ENCODE data around the gene KCNJ10. TPM values are rescaled to one million over a fixed set of nuclear protein-coding genes. Genes with fewer than 3 reads are reported as not detected.

Gene KCNJ10
- polyA plus RNA-seq, 4 donors, result 1.0 to 29.7 (median 25.0) TPM

DNA sequence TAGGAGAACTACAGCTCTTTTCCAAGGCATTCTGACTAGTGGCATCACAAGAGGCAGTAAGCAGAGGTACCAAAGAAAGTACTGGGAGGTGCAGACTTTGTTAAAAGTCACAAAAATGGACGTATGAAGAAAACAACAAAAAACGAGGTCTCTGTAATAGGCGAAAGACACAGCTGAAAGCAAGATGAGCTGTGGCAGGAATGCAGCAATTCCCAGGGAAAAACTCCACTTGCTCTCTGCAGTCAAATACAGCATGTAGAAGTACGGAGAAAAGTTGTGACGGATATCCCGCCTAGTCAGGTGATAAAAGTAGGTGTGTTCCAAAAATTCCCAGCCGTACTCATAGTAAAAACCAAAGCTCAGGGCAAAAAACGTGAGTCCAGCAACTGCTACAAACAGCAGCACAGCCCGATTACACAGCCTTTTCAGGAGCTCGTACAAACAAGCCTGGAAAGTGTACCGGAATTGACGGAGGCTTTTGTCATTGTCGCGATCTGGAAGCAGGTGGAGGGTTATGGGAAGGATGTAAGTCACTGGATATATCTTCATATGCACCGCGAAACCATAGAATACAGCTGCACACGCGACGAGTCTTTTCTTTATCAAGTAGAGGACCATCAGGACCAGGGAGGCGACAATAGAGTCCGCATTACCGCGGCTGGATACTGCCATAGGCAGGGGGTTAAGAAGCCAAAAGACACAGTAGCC, 39.1 kb downstream of the KCNJ10 start:
- DNase-seq (ENCODE audit: low read depth in 4 of 4, low spot score in 3 of 4), result no peak

GRCh38 chr1:160028426-160028825, 41.5 kb downstream of the KCNJ10 start:
- DNase-seq (ENCODE audit: low read depth in 4 of 4, low spot score in 3 of 4), result no peak

GRCh38 chr1:160025314-160025713, 44.6 kb downstream of the KCNJ10 start:
- no peak for DNase-seq (ENCODE audit: low read depth in 4 of 4, low spot score in 3 of 4)

GRCh38 chr1:160024195-160024905, 45.6 kb downstream of the KCNJ10 start:
- DNase-seq (ENCODE audit: low read depth in 4 of 4, low spot score in 3 of 4), result no peak

DNA sequence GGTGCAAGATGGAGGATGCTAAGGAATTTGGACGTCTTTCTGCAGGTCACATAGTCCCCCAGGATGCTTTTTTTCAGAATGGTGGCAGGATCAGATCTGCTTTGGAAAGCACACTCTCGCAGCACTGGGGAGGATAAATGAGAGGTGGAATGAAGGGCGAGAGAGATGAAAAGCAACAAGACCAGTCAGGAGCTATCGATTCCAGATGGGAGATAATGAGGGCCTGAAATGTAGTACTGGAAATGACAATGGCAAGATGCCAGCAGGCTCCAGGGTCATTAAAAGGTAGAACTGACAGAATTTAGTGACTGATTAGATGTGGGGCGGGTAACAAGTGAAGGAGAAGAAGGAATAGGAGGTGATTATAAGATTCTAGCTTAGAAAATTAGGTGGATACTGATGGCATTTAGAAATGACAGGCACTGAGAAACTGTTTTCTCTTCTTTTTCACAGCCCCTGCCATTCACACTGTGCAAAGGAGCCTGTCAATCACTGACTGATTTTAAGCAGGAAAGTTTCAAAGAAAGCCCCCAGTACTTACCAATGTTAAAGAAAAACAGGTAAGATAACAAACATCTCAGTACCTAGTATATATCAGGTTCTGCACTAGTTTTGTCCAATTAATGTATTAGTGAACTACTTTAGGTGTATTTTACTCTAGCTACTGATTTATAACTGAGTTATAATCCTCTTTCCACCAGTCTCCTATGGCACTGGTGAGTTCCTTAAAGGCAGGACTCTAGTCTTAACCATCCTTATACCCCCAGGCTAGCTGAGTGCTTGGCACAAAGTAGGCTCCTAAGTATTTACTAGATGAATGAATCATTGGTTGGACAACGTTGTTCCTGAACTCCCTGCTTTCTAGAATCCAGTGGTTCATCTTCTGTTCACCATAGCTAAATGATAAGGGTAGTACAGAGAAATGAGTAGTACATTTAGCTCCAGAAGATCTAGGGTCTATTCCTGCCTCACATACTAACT, 47.3 kb downstream of the KCNJ10 start:
- no peak for DNase-seq (ENCODE audit: low read depth in 4 of 4, low spot score in 3 of 4)

DNA sequence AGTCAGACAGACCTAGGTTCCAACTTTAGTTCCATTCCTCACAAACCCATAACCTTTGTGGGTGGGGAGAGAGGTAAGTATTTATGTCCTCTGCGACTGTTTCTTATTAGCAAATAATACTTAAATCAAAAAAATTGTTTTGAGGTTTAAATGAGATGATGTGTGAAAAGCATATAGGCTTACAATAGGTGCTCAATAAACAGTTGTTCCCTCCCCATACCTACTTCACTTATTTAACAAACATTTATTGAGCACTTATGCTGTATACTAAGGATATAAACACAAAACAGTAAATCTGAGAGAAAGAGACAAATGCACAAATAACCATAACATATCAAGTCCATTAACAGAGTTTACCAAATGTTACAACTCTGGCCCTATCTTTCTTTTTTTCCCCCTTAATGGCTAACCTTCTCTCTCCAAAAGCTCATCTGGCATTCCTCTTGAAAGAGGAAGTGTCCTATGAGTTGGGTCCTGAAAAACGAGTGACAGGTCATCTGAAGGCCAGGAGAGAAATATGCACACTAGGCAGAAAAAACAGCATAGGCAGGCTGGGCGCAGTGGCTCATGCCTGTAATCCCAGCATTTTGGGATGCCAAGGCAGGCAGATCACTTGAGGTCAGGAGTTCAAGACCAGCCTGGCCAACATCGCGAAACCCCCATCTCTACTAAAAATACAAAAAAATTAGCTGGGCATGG, 48.4 kb downstream of the KCNJ10 start:
- no peak for DNase-seq (ENCODE audit: low read depth in 4 of 4, low spot score in 3 of 4)

DNA sequence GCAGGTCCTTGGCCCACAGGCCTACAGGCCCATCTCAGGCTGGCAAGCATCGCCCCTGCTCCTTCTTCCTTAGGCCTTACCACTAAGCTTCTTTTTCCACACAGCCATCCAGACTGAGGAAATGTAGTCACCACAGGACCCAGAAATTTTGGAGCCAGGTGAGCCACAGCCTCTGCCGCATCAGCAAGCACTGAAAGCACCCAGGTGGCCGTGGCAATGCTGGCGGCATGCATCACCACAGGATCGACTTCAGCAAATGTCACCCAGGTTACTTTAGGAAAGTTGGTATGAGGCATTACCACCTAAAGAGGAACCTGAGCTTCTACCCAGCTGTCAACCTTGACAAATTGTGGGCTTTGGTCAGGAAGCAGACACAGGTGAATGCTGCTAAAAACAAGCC, 49.8 kb downstream of the KCNJ10 start:
- DNase-seq (ENCODE audit: low read depth in 4 of 4, low spot score in 3 of 4), result no peak

DNA sequence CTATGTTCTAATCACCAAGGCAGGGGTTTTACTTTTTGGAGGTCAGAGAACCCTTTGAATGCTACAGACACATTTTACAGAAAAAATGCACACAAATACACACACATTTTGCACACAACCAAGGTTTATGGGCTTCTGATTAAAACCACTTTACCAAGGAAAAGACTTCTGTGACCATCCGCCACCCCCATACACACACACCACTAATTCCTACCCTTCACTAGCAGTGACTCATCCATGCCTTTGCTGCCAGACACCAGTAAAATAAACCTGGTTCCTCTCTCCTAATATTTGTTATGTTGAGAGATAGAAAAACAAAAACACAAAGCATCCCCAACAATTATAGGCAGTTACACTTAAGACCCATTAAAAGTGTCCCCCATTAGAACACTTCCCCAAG, 51.1 kb downstream of the KCNJ10 start:
- DNase-seq (ENCODE audit: low read depth in 4 of 4, low spot score in 3 of 4), result no peak

DNA sequence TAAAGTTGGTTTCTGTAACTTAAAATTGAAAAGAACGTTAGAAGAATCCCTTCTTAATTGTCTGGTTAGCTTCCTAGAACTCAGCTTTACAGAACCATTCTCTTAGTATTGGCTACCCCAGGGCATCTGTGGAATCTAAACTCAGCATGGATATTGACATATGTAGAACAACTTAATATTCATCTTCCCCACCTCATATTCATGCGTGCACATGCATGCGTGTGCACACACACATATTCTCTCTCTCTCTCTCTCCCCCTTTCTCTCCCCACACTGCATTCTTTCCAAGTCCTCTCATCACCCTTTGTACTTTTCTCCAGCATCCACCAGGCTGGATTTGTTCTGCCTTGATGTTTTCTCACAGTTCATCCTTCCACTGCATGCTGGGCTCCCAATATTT, 51.6 kb downstream of the KCNJ10 start:
- no peak for DNase-seq (ENCODE audit: low read depth in 4 of 4, low spot score in 3 of 4)

DNA sequence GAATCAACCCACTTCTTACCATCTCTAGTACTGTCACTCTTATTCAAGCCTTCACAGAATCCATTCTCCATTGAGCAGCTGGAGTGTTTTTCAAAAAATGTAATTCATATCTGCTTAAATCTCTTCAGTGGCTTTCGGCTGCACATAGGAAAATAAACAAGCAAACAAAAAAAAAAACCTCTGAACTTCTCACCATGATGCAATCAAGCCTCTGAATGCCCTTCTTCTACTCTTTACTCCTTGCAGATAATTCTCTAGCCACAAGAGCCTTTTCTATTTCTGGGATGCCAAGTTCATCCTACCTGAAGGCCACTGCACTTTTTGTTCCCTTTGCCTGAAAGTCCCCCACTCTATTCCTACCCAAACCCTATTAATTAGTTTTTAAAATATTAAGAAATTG, 52.4 kb downstream of the KCNJ10 start:
- DNase-seq (ENCODE audit: low read depth in 4 of 4, low spot score in 3 of 4), result no peak

DNA sequence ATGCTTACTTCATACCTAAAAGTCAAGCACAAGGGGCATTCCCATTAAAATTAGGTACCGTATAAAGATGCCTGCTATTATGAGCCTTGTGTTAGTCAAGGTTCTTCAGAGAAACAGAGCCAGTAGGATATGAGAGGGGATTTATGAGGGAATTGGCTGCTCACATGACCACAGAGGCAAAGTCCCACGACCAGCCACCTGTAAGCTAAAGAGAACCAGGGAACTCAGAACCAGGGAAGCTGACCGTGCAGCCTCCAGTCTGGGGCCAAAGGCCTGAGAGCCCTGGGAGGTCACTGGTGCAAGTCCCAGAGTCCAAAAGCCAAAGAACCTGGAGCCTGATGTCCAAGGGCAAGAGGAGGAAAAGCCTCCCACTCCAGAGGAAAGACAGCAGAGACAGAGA, 58.2 kb downstream of the KCNJ10 start:
- no peak for DNase-seq (ENCODE audit: low read depth in 4 of 4, low spot score in 3 of 4)

GRCh38 chr1:160009801-160010200, 60.2 kb downstream of the KCNJ10 start:
- DNase-seq (ENCODE audit: low read depth in 4 of 4, low spot score in 3 of 4), result no peak

DNA sequence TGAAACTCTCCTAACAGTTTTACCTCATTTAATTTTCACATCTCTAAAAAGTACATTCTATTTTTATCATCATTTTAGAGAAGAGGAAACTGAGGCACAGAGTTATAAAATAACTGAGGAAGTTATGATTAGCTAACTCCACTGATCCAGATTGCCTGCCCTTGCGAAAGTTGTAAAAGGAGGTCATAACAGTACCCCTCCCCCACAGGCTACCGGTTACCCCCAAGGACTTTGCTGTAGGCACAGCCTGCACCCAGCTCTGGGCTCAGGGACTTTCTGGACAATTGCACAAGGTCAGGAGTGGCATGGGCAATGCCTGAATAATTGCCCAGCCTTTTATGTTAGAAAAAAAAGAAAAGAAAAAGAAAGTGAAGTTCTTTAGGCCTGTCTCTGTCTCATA, 60.9 kb downstream of the KCNJ10 start:
- no peak for DNase-seq (ENCODE audit: low read depth in 4 of 4, low spot score in 3 of 4)

DNA sequence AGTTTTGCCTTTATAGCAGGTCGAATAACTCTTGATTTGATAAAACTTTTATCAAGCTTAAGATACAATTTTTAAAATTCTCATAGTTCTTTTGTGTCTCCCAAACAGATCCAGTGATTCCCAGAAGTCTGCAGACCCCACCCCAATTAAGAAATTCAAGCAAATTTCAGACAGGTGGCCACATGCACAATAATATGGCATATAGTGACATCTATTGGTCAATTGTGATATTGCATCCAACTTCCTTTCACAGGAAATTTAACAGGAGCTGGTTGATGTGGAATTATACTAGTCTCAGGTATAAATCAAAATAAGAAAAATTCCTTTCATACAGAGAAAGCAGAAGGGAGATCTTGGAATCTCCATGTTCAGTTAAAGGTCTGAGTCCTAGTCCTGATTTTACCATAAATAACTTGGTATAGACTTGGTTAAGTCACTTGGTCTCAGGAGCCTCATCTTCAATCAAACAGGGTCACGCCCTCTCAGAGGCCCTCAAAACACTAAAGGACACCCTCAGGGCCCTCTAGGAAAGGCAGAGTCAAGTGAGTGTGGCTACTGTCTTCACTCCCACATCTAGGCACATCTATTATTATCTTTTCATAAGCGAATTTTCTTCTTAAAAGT, 62.3 kb downstream of the KCNJ10 start:
- peak in 1 of 4 donors; percentile 10 for DNase-seq (ENCODE audit: low read depth in 4 of 4, low spot score in 3 of 4)

GRCh38 chr1:160006312-160006940, 63.5 kb downstream of the KCNJ10 start:
- DNase-seq (ENCODE audit: low read depth in 4 of 4, low spot score in 3 of 4), result peak in 3 of 4 donors; percentile 20 to 29 (median 22)

GRCh38 chr1:160005070-160005469, 64.9 kb downstream of the KCNJ10 start:
- DNase-seq (ENCODE audit: low read depth in 4 of 4, low spot score in 3 of 4), result no peak

DNA sequence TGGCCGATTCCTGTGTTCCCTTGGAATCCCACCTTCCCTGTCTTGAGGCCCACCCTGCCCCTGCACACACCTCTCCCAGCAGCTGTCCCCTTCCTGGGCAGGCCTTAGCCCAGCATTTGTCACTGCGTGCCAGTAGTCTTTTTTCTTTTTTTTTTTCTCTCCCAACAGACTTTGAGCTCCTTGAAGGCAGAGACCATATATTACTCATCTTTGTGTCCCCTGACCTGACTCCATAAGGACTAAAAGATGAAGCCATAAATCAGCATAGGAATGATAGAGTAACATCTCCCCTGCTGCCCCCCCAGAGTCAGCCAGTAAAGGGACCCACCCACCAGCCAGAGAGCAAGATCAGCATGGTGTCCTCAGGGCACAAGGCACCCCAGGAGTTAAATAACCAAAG, 65.5 kb downstream of the KCNJ10 start:
- DNase-seq (ENCODE audit: low read depth in 4 of 4, low spot score in 3 of 4), result no peak

DNA sequence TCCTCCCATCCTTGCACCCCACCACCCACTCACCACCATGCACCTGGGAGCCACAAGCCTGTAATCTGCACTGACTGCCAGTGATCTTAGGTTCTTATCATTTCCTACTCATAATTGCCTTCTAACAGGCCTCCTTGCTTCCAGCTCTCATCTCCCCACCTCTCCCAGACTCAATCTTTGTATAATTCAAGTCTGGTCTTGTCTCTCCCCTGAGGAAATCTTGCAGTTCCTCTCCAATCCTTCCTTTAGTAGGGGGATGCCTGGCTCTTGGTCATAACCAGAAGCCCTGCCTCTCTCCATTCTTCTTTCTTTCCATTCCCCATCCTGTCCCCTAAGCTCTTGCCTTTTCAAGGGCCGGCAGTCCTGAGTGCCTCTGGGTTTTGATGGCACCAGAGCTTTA, 66.0 kb downstream of the KCNJ10 start:
- DNase-seq (ENCODE audit: low read depth in 4 of 4, low spot score in 3 of 4), result no peak

DNA sequence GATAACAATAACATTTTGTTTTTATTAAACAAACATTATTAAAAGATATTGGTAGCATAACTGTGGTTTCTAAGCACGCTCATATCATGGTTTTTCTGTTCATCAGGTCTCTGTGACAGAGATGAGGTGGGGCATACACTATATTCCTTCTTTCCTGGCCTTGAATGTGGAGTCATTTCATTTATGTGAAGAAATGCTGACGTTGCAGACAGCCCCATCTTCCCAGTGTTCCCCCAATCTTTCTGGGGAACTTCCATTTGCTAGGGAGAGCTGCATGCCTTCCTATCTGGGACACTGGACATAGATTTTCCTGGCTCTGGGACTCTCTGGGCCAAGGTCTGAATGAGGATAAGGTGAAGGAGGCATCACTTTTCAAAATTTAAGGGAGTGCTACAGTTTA, 68.5 kb downstream of the KCNJ10 start:
- DNase-seq (ENCODE audit: low read depth in 4 of 4, low spot score in 3 of 4), result no peak

GRCh38 chr1:159999204-159999603, 70.8 kb downstream of the KCNJ10 start:
- DNase-seq (ENCODE audit: low read depth in 4 of 4, low spot score in 3 of 4), result no peak
